ENCODE data around the gene HRAS. TPM values are rescaled to one million over a fixed set of nuclear protein-coding genes. Genes with fewer than 3 reads are reported as not detected.
A peak's percentile ranks its signal among the peaks of the same experiment; 100 is the strongest.

Gene HRAS
- total and polyA plus RNA-seq, 8 donors: 14.2 to 181 (median 70.8) TPM

- H3K4me1 ChIP-seq: peaks cover 23 to 26% (median 26%) of the 10 kb centered on the region in 4 donors
- H3K27ac ChIP-seq: no peak overlapping the region
- intact Hi-C loops (cut with DNase I; ENCODE audit: low total_unique reads): no loop called here
- no peak for DNase-seq
- H3K36me3 ChIP-seq: no peaks in the 10 kb centered on the region
- no peak for TF ChIP-seq POLR2A (IDR thresholded peaks at IDR 0.05)
- TF ChIP-seq POLR2AphosphoS5 (IDR thresholded peaks at IDR 0.05): no peak
- TF ChIP-seq CTCF (IDR thresholded peaks at IDR 0.05): no peak
- TF ChIP-seq EP300 (IDR thresholded peaks at IDR 0.05): no peak
- H3K9me3 ChIP-seq: no peaks in the 10 kb centered on the region
- no peak overlapping the region for H3K4me3 ChIP-seq
- 84 to 94% (median 88%) methylated on average over 6 to 8 of the region's 8 CpGs for WGBS, 5 donors
- peaks cover 0 to 22% (median 0%) of the 10 kb centered on the region in 3 donors for H3K27me3 ChIP-seq
Measured at GRCh38 chr11:539971-540481, 4.7 kb upstream of the HRAS start.

- Histone ChIP-seq H3K36me3 (peaks cover 0 to 4% (median 2%) of the 10 kb centered on the region in 4 donors), H3K4me1 (peaks cover 36 to 40% (median 39%) of the 10 kb centered on the region in 4 donors), H3K9me3 (no peaks in the 10 kb centered on the region), H3K27ac (no peak overlapping the region), H3K4me3 (no peak overlapping the region), H3K27me3 (peaks cover 0 to 22% (median 0%) of the 10 kb centered on the region in 3 donors)
- DNase-seq: peak in 1 of 2 donors; percentile 5
- 90 to 92% (median 91%) methylated on average over 20 of the region's 20 CpGs for whole genome bisulfite sequencing, 5 donors
- no peak for TF ChIP-seq POLR2AphosphoS5 (IDR thresholded peaks at IDR 0.05)
- intact Hi-C loops (cut with DNase I; ENCODE audit: low total_unique reads): no loop called here
Measured at GRCh38 chr11:538431-539051, 3.2 kb upstream of the HRAS start.

DNA sequence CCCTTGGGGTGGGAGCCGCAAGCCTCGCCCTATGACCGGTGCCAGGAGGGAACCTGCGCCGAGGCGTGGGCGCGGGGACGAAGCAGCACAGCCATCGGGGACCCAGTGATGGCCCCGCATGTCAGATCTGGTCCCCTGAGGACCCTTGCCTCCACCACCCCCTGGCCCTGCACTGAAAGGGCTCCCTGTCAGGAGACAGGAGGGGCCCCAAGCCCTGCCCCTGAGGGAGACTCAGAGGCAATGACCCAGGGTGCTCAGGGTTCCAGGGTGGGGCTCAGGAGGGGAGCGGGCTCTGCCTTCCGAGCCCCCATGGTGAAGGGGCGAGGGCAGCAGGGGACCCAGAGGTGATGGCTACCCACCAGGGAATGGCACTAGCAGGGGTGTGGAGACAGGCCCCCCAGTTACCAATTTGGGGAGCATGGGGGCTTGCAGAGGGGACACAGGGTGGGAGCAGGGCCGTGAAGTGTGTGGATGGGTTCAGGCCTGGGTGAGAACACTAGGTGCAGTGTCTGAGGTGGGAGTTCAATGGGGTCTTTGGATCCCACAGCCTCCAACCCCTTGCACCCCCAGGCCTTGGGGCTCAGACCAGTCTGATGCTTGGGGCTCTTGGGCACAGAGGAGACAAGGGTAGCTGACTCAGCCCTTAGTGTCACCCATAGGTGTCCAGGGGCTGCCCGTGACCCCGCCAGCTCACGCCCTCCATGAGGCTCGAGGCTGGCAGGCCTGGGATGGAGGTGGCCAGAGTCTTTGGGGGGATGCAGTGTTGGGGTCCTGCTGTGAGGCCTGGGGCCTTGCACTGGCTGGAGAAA is 2.5 kb upstream of the HRAS start:
- peak overlapping the region; percentile 47 to 94 (median 88) for H3K27ac ChIP-seq
- intact Hi-C loops (cut with DNase I; ENCODE audit: low total_unique reads): no loop called here

DNA sequence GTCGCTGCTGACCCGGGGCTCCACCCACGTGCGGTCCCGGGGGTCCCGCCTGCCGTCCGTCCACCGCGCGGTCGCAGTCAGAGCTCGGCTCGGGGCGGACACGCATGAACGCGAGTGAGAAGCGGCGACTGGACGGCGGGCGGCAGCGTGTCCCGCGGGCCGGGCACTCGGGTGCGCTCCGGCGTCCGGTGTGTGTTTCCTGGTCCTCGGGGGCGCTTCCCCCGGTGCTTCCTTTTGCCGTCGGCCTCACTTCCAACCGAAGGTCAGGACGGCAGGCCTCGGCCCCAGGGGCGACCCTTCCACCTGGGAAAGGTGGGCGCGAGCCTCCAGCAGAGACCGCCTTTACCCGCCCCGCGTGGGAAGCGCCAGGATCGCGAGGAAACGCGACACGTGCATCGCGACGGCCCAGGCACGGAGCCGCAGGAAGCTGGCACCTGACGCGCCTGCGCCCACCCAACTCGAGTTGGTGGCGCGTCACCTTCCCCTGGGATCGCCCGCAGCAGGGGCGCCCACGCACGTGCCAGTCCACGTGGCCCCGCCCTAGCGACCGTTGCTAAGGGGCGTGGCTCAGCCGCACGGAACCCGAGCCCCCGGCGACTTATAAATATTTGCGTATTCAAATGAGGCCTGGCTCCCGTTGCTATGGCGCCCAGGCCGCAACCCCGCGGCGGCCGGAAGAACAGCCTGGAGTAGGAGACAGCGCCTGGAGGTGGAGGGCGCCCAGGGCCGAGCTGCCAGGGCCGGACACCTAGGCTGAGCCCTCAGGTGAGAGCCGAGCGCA is 1.7 kb upstream of the HRAS start, which contains the start of gene LRRC56:
LRRC56 (plus strand) TSS at position 687 of the 781 bp plus-strand sequence. CDS start 3,158 bp downstream, outside the sequence.
- peak; percentile 94 to 96 for DNase-seq
- TF ChIP-seq POLR2A (IDR thresholded peaks at IDR 0.05): no peak
- peak in 1 of 7 experiments; percentile 4 for TF ChIP-seq CTCF (IDR thresholded peaks at IDR 0.05)
- TF ChIP-seq POLR2AphosphoS5 (IDR thresholded peaks at IDR 0.05): peak; percentile 3 to 65 (median 32)
- no peak for TF ChIP-seq EP300 (IDR thresholded peaks at IDR 0.05)
- peak within 1 kb of the TSS; percentile 65 to 91 (median 77) for H3K4me3 ChIP-seq
- H3K27ac ChIP-seq: peak within 1 kb of the TSS; percentile 80 to 94 (median 88)
- no peaks in the 10 kb centered on the region for H3K9me3 ChIP-seq
- peaks cover 38 to 50% (median 49%) of the 10 kb centered on the region in 4 donors for H3K4me1 ChIP-seq
- intact Hi-C loops (cut with DNase I; ENCODE audit: low total_unique reads): no loop called here
- peaks cover 0 to 22% (median 0%) of the 10 kb centered on the region in 3 donors for H3K27me3 ChIP-seq
- whole genome bisulfite sequencing, 5 donors: 1 to 3% (median 1%) methylated on average over 39 to 93 of the region's 93 CpGs
- H3K36me3 ChIP-seq: peaks cover 9 to 19% (median 17%) of the 10 kb centered on the region in 4 donors

More for the DNA sequence above, 2.5 kb upstream of the HRAS start:
- 29 to 56% (median 39%) methylated on average over 11 to 19 of the region's 19 CpGs for WGBS, 5 donors
- DNase-seq: no peak
- Histone ChIP-seq H3K36me3 (peaks cover 2 to 11% (median 9%) of the 10 kb centered on the region in 4 donors), H3K4me1 (peaks cover 38 to 47% (median 47%) of the 10 kb centered on the region in 4 donors), H3K27me3 (peaks cover 0 to 22% (median 0%) of the 10 kb centered on the region in 3 donors), H3K4me3 (peak overlapping the region; percentile 65 to 91 (median 77)), H3K9me3 (no peaks in the 10 kb centered on the region)
- no peak for TF ChIP-seq EP300 (IDR thresholded peaks at IDR 0.05)
- no peak for TF ChIP-seq POLR2A (IDR thresholded peaks at IDR 0.05)
- TF ChIP-seq POLR2AphosphoS5 (IDR thresholded peaks at IDR 0.05): no peak
- no peak for TF ChIP-seq CTCF (IDR thresholded peaks at IDR 0.05)

All from stomach (tissue), 9 donors.